Measurements from ENCODE around the gene WDR1.

The WDR1 gene

GRCh38 chr4:10066206-10066605, 50.4 kb downstream of the WDR1 start:
- no peak for DNase-seq

- DNase-seq, result no peak
These were observed 52.9 kb downstream of the WDR1 start for GRCh38 chr4:10063544-10064300.

DNA sequence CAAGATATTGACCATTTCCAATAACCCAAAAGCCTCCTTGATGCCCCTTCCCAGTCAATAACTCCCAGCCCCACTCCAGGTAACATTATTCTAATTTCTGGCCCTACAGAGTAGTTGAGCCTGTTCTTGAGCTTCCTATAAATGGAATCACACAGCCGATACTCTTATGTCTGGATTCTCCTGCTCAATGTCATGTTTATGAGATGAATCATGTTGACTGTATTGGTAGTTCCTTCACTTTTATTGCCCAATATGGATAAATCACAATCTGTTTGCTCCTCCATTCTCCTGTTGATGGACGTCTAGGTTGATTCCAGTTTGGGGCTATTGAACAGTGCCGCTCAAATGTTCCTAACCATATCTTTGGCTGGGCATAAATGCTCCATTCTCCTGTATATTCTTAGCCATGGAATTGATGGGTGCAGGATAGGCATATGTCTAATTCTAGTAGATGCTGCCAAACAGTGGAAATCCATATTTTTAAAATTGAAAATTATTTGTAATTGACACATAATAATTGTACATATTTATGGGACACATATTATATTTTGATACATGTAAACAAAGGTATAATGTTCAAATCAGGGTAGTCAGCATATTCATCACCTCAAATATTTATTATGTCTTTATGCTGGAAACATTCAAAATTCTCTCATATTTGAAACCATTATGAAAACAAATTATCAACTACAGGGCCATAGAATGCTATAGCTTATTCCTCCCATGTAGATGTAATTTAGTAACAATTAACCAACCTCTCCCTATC, 54.8 kb downstream of the WDR1 start:
- no peak for DNase-seq

GRCh38 chr4:10058371-10058770, 58.2 kb downstream of the WDR1 start:
- no peak for DNase-seq

DNA sequence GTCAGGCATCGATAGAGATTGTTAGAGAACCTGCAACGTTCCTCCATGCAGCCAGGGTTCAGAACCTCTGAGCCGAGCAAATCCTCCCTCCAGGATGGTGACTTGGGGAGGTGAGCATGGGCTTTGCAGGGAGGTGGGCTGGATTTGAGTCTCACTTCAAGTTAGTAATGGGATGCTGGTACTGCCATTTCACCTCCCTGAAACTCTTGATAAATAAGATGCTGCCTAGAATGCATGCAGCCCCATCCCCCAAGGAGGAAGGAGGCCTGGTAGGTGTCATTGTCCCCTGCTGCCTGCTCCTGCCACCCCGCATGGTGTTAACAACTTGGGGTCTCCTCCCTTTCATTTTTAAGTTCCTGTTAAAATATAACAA, 59.6 kb downstream of the WDR1 start:
- no peak for DNase-seq

DNA sequence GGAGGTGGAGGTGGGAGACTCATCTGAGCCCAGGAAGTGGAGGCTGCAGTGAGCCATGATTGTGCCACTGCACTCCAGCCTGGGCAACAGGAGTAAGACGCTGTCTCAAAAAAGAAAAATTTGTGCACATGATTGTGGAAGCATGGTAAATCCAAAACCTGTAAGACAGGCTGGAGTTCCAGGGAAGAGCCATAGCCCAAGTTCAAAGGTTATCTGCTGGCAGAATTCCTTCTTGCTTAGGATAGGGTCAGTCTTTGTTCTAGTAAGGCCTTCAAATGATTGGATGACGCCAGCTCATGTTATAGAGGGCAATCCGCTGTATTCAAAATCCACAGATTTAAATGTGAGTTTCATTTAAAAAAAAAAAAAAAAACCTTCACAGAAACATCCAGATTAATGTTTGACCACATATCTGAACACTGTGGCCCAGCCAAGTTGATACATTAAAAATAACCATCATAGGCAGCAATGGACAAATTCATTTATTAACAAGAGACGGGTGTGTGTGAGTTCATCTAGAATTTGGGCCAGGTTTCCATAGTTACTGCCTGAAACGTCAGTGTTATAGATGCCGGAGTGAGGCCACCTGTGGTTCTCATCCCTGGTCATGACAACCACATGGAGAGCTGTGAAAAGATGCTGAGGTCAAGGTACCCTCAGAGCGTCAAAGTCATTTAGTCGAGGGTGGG, 60.1 kb downstream of the WDR1 start:
- DNase-seq, result no peak

GRCh38 chr4:10055871-10056270, 60.7 kb downstream of the WDR1 start:
- no peak for DNase-seq

- no peak for DNase-seq
These were observed 62.0 kb downstream of the WDR1 start for GRCh38 chr4:10054571-10055041.

- DNase-seq, result no peak
These were observed 62.8 kb downstream of the WDR1 start for GRCh38 chr4:10053635-10054453.

GRCh38 chr4:10051517-10052135, 65.0 kb downstream of the WDR1 start:
- DNase-seq, result no peak

DNA sequence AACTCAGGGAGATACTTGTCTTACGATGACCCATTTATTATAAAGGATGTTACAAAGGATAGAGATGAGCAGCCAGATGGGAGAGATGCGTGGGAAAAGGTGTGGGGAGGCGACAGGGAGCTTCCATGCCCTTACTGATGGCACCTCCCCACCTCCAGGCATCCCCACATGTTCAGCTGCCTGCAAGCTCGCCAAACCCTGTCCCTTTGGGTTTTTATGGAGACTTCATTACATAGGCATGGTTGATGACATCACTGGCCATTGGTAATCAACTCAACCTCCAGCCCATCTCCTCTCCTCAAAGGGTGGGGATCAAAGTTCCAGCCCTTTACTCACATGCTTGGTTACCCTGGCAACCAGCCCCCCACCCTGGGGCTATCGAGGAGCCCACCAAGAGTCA, 65.9 kb downstream of the WDR1 start:
- DNase-seq, result no peak

DNA sequence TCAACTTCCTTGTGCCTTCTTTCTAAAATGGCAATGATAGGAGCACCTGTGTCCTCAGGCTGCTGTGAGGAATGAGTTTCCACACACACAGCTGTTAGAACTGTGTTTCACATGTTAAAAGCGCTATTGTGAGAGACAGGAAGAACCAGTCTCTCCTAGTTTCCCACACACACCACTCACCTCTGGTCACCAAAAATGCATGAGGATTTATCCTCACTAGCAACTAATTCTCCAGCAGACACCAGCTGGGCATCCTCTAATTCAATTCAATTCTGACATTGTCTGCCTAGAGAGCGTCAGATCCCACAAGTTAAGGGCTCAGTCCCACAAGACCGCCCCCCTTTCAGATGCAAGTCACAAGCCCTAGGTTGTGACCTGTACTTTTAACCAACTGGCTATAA, 66.3 kb downstream of the WDR1 start:
- DNase-seq, result no peak

DNA sequence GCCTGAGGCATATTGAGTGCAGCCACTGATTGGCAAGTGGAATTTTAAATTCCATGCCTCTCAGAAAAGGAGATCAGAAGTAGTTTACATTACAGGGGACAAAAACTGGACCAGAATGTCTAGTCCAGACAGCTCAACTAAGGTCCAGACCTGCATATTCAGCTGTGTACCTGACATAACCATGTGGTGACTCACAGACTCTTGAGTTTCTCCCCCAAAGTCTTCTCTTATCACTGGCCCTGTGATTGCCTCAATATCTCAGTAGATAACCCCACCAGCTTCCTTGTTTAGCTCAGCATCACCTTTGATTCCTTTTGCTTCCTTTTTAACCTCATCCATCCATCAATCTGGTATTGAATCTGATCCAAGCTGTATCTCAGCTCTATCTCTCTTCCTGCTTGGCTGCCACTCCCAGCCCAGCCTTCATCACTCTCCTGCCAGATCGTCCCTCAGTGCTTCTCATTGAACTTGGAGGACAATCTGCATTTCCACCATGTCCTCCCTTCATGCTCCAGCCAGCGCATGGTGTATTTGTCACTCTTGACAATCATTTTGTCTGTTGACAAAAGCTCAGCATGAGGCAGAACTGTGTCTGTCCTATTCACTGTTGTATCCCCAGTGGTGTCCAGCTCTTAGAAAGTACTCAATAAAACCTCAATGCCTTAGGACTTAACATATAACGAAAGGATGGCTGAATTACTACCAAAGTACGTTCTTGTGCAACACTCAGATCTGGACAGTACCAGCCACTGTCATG, 67.5 kb downstream of the WDR1 start:
- no peak for DNase-seq

GRCh38 chr4:10047967-10048366, 68.6 kb downstream of the WDR1 start:
- no peak for DNase-seq

- DNase-seq, result no peak
These were observed 70.1 kb downstream of the WDR1 start for GRCh38 chr4:10046471-10046870.

GRCh38 chr4:10045481-10045880, 71.1 kb downstream of the WDR1 start:
- no peak for DNase-seq

GRCh38 chr4:10041036-10041435, 75.6 kb downstream of the WDR1 start:
- no peak for DNase-seq

DNA sequence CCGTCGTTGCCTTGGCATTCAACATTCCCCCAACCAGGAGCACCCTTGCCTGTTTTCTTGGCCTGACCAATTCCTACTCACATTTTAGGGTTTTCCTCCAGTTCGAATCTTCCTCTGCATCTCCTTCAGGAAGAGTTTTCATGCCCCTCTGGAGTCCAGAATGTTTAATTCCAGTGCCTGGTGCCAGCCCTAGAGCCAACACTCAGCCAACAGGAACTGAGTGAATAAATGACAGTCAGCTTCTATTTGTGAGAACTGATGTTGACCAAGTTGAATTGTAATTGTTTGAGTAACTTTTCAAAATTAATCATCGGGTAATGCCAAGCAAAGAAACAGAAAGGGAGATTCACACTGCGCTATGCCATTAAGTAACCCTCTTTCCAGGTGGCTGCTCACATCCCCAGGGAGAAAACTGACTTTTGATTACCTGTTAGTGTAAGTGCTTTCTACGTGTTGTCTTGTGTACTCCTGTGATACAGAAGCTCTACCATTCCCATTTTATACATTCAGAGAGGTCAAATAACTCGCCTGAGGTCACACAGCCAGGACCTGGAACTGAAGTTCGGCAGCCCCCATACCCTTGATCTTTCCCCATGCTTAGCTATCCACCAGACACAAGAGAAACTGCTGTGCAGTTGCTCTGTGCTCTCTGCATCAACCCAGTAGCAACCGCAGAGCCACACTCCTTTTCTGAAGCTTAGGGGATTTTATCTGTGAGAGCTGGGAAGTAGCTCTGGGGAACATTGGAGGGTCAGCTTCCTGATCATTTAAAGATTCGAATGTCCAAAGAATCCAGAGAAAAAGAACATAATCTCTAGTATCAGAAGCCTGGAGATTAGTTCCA, 76.3 kb downstream of the WDR1 start:
- DNase-seq, result no peak

- DNase-seq, result no peak
These were observed 79.7 kb downstream of the WDR1 start for GRCh38 chr4:10036807-10037342.

GRCh38 chr4:10035130-10035529, 81.5 kb downstream of the WDR1 start:
- DNase-seq, result no peak

Measured in T-helper 9 cell (primary cell).